ENCODE data around the gene IQSEC3.
"Not testable (repeated sequence)": the region's sequence is repeated elsewhere in the genome, so short reads cannot be mapped to it uniquely, and the experiment has no call there.

IQSEC3 gene

GRCh38 chr12:211142-211465 is 144.5 kb downstream of the IQSEC3 start:
- no peak overlapping the region for H3K4me3 ChIP-seq (ENCODE audit: low read length in 2 of 2)
- peaks cover 41 to 57% of the 10 kb centered on the region in 2 donors for H3K27me3 ChIP-seq (ENCODE audit: control insufficient read depth in 1 of 2, insufficient read depth in 2 of 2, low read length in 2 of 2)
- H3K36me3 ChIP-seq (ENCODE audit: control insufficient read depth in 2 of 2, insufficient read depth in 2 of 2, low read length in 2 of 2), result no peaks in the 10 kb centered on the region
- peaks cover 6% of the 10 kb centered on the region for H3K4me1 ChIP-seq (ENCODE audit: control insufficient read depth, insufficient read depth, low read length)
- H3K9me3 ChIP-seq (ENCODE audit: control insufficient read depth in 2 of 2, low read length in 2 of 2), result no peaks in the 10 kb centered on the region
- no peak overlapping the region for H3K9ac ChIP-seq (ENCODE audit: low read length in 2 of 2)
- H3K27ac ChIP-seq (ENCODE audit: low read length), result no peak overlapping the region

- H3K4me1 ChIP-seq (ENCODE audit: control insufficient read depth, insufficient read depth, low read length), result peaks cover 6% of the 10 kb centered on the region
- no peak overlapping the region for H3K9ac ChIP-seq (ENCODE audit: low read length in 2 of 2)
- H3K4me3 ChIP-seq (ENCODE audit: low read length in 2 of 2), result no peak overlapping the region
- no peaks in the 10 kb centered on the region for H3K9me3 ChIP-seq (ENCODE audit: control insufficient read depth in 2 of 2, low read length in 2 of 2)
- no peak overlapping the region for H3K27ac ChIP-seq (ENCODE audit: low read length)
- H3K36me3 ChIP-seq (ENCODE audit: control insufficient read depth in 2 of 2, insufficient read depth in 2 of 2, low read length in 2 of 2), result no peaks in the 10 kb centered on the region
- peaks cover 37 to 51% of the 10 kb centered on the region in 2 donors for H3K27me3 ChIP-seq (ENCODE audit: control insufficient read depth in 1 of 2, insufficient read depth in 2 of 2, low read length in 2 of 2)
Observed at GRCh38 chr12:211639-212414, 145.3 kb downstream of the IQSEC3 start.

GRCh38 chr12:212415-212714 is 145.8 kb downstream of the IQSEC3 start:
- no peak overlapping the region for H3K9ac ChIP-seq (ENCODE audit: low read length in 2 of 2)

GRCh38 chr12:212715-213526 is 146.4 kb downstream of the IQSEC3 start:
- Histone ChIP-seq H3K9me3 (ENCODE audit: control insufficient read depth in 2 of 2, low read length in 2 of 2) (no peaks in the 10 kb centered on the region), H3K27me3 (ENCODE audit: control insufficient read depth in 1 of 2, insufficient read depth in 2 of 2, low read length in 2 of 2) (peaks cover 33 to 47% of the 10 kb centered on the region in 2 donors), H3K27ac (ENCODE audit: low read length) (no peak overlapping the region)

More at GRCh38 chr12:212415-212714, 145.8 kb downstream of the IQSEC3 start:
- Histone ChIP-seq H3K4me3 (ENCODE audit: low read length in 2 of 2) (no peak overlapping the region), H3K27ac (ENCODE audit: low read length) (no peak overlapping the region), H3K36me3 (ENCODE audit: control insufficient read depth in 2 of 2, insufficient read depth in 2 of 2, low read length in 2 of 2) (no peaks in the 10 kb centered on the region), H3K4me1 (ENCODE audit: control insufficient read depth, insufficient read depth, low read length) (peaks cover 6% of the 10 kb centered on the region), H3K9me3 (ENCODE audit: control insufficient read depth in 2 of 2, low read length in 2 of 2) (no peaks in the 10 kb centered on the region), H3K27me3 (ENCODE audit: control insufficient read depth in 1 of 2, insufficient read depth in 2 of 2, low read length in 2 of 2) (peaks cover 37 to 47% of the 10 kb centered on the region in 2 donors)

GRCh38 chr12:213527-213932 is 147.0 kb downstream of the IQSEC3 start:
- Histone ChIP-seq H3K9ac (ENCODE audit: low read length in 2 of 2) (no peak overlapping the region), H3K4me3 (ENCODE audit: low read length in 2 of 2) (no peak overlapping the region)

More at GRCh38 chr12:212715-213526, 146.4 kb downstream of the IQSEC3 start:
- peaks cover 6% of the 10 kb centered on the region for H3K4me1 ChIP-seq (ENCODE audit: control insufficient read depth, insufficient read depth, low read length)
- no peaks in the 10 kb centered on the region for H3K36me3 ChIP-seq (ENCODE audit: control insufficient read depth in 2 of 2, insufficient read depth in 2 of 2, low read length in 2 of 2)
- no peak overlapping the region for H3K4me3 ChIP-seq (ENCODE audit: low read length in 2 of 2)
- no peak overlapping the region for H3K9ac ChIP-seq (ENCODE audit: low read length in 2 of 2)

GRCh38 chr12:214003-214741 is 147.6 kb downstream of the IQSEC3 start, which contains the start of gene SLC6A12:
Gene SLC6A12 (minus strand): TSS chr12:214157. CDS start chr12:209986, 4,171 bp downstream.
- H3K4me3 ChIP-seq (ENCODE audit: low read length in 2 of 2), result no peak within 1 kb of the TSS
- peaks cover 6% of the 10 kb centered on the region for H3K4me1 ChIP-seq (ENCODE audit: control insufficient read depth, insufficient read depth, low read length)
- H3K27ac ChIP-seq (ENCODE audit: low read length), result no peak within 1 kb of the TSS
- peaks cover 27 to 47% of the 10 kb centered on the region in 2 donors for H3K27me3 ChIP-seq (ENCODE audit: control insufficient read depth in 1 of 2, insufficient read depth in 2 of 2, low read length in 2 of 2)
- no peaks in the 10 kb centered on the region for H3K36me3 ChIP-seq (ENCODE audit: control insufficient read depth in 2 of 2, insufficient read depth in 2 of 2, low read length in 2 of 2)
- H3K9ac ChIP-seq (ENCODE audit: low read length in 2 of 2), result no peak within 1 kb of the TSS
- no peaks in the 10 kb centered on the region for H3K9me3 ChIP-seq (ENCODE audit: control insufficient read depth in 2 of 2, low read length in 2 of 2)

More at GRCh38 chr12:213527-213932, 147.0 kb downstream of the IQSEC3 start:
- Histone ChIP-seq H3K27ac (ENCODE audit: low read length) (no peak overlapping the region), H3K4me1 (ENCODE audit: control insufficient read depth, insufficient read depth, low read length) (peaks cover 6% of the 10 kb centered on the region), H3K36me3 (ENCODE audit: control insufficient read depth in 2 of 2, insufficient read depth in 2 of 2, low read length in 2 of 2) (no peaks in the 10 kb centered on the region), H3K27me3 (ENCODE audit: control insufficient read depth in 1 of 2, insufficient read depth in 2 of 2, low read length in 2 of 2) (peaks cover 28 to 45% of the 10 kb centered on the region in 2 donors), H3K9me3 (ENCODE audit: control insufficient read depth in 2 of 2, low read length in 2 of 2) (no peaks in the 10 kb centered on the region)

- H3K36me3 ChIP-seq (ENCODE audit: control insufficient read depth in 2 of 2, insufficient read depth in 2 of 2, low read length in 2 of 2), result no peaks in the 10 kb centered on the region
- H3K4me1 ChIP-seq (ENCODE audit: control insufficient read depth, insufficient read depth, low read length), result peaks cover 6% of the 10 kb centered on the region
- H3K27me3 ChIP-seq (ENCODE audit: control insufficient read depth in 1 of 2, insufficient read depth in 2 of 2, low read length in 2 of 2), result peaks cover 22 to 48% of the 10 kb centered on the region in 2 donors
- no peaks in the 10 kb centered on the region for H3K9me3 ChIP-seq (ENCODE audit: control insufficient read depth in 2 of 2, low read length in 2 of 2)
- no peak overlapping the region for H3K4me3 ChIP-seq (ENCODE audit: low read length in 2 of 2)
- H3K27ac ChIP-seq (ENCODE audit: low read length), result no peak overlapping the region
- no peak overlapping the region for H3K9ac ChIP-seq (ENCODE audit: low read length in 2 of 2)
Observed at GRCh38 chr12:215116-215515, 148.5 kb downstream of the IQSEC3 start.

- H3K27me3 ChIP-seq (ENCODE audit: control insufficient read depth in 1 of 2, insufficient read depth in 2 of 2, low read length in 2 of 2), result peaks cover 12 to 41% of the 10 kb centered on the region in 2 donors
- not testable (repeated sequence) for H3K9me3 ChIP-seq (ENCODE audit: control insufficient read depth in 2 of 2, low read length in 2 of 2); H3K9ac ChIP-seq (ENCODE audit: low read length in 2 of 2)
Observed at GRCh38 chr12:217029-217428, 150.5 kb downstream of the IQSEC3 start.

GRCh38 chr12:218221-218620 is 151.7 kb downstream of the IQSEC3 start:
- no peaks in the 10 kb centered on the region for H3K4me1 ChIP-seq (ENCODE audit: control insufficient read depth, insufficient read depth, low read length)
- H3K27me3 ChIP-seq (ENCODE audit: control insufficient read depth in 1 of 2, insufficient read depth in 2 of 2, low read length in 2 of 2), result peaks cover 5 to 38% of the 10 kb centered on the region in 2 donors
- no peak overlapping the region for H3K9ac ChIP-seq (ENCODE audit: low read length in 2 of 2)

More at GRCh38 chr12:217029-217428, 150.5 kb downstream of the IQSEC3 start:
- H3K4me1 ChIP-seq (ENCODE audit: control insufficient read depth, insufficient read depth, low read length); H3K36me3 ChIP-seq (ENCODE audit: control insufficient read depth in 2 of 2, insufficient read depth in 2 of 2, low read length in 2 of 2); H3K27ac ChIP-seq (ENCODE audit: low read length); H3K4me3 ChIP-seq (ENCODE audit: low read length in 2 of 2): not testable (repeated sequence)

GRCh38 chr12:218728-219590 is 152.4 kb downstream of the IQSEC3 start:
- H3K9me3 ChIP-seq (ENCODE audit: control insufficient read depth in 2 of 2, low read length in 2 of 2), result no peaks in the 10 kb centered on the region
- no peak overlapping the region for H3K4me3 ChIP-seq (ENCODE audit: low read length in 2 of 2)
- H3K27me3 ChIP-seq (ENCODE audit: control insufficient read depth in 1 of 2, insufficient read depth in 2 of 2, low read length in 2 of 2), result peaks cover 2 to 31% of the 10 kb centered on the region in 2 donors
- no peak overlapping the region for H3K27ac ChIP-seq (ENCODE audit: low read length)
- no peak overlapping the region for H3K9ac ChIP-seq (ENCODE audit: low read length in 2 of 2)
- no peaks in the 10 kb centered on the region for H3K4me1 ChIP-seq (ENCODE audit: control insufficient read depth, insufficient read depth, low read length)
- no peaks in the 10 kb centered on the region for H3K36me3 ChIP-seq (ENCODE audit: control insufficient read depth in 2 of 2, insufficient read depth in 2 of 2, low read length in 2 of 2)

More at GRCh38 chr12:218221-218620, 151.7 kb downstream of the IQSEC3 start:
- H3K4me3 ChIP-seq (ENCODE audit: low read length in 2 of 2), result no peak overlapping the region
- no peak overlapping the region for H3K27ac ChIP-seq (ENCODE audit: low read length)
- no peaks in the 10 kb centered on the region for H3K36me3 ChIP-seq (ENCODE audit: control insufficient read depth in 2 of 2, insufficient read depth in 2 of 2, low read length in 2 of 2)
- H3K9me3 ChIP-seq (ENCODE audit: control insufficient read depth in 2 of 2, low read length in 2 of 2), result no peaks in the 10 kb centered on the region

Data from stomach smooth muscle (tissue), 2 donors.